ENCODE data around the gene FOXP1. TPM values are rescaled to one million over a fixed set of nuclear protein-coding genes. Genes with fewer than 3 reads are reported as not detected.

FOXP1 gene
- total RNA-seq, 1 experiment from 2014 or later: 2.9 TPM

DNA sequence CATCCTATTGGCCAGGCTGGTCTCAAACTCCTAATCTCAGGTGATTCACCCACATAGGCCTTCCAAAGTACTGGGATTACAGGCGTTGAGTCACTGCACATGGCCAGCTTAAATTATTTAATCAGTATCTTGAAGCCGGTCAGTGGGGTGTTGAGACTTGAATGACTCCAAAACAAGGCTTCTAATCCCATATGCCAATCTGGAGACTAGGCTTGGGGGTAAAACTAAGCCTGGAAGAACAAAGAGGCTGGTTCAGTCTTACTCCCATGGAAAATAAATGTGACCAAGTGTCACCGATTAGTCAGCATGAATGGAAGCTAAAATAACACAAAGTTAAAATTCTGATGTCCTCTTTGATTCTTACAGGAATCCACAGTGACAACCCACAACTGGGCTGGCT is 509.1 kb downstream of the FOXP1 start:
- no peaks in the 10 kb centered on the region for H3K9me3 ChIP-seq (ENCODE audit: control insufficient read depth, insufficient read depth, low read depth, low read length)
- ATAC-seq (no peak), DNase-seq (ENCODE audit: low read depth, low spot score) (no peak)
- no peaks in the 10 kb centered on the region for H3K36me3 ChIP-seq (ENCODE audit: control insufficient read depth, insufficient read depth, low read length)
- H3K27ac ChIP-seq (ENCODE audit: low read length): no peak overlapping the region
- in situ Hi-C loops (cut with HindIII; ENCODE audit: low pct_unique_long_range_greater_than_20kb, low sequenced_read_pairs) (no loop called here), intact Hi-C loops (cut with micrococcal nuclease; ENCODE audit: unreplicated experiment) (no loop called here)
- ChIA-PET POLR2A (no interaction called here), CTCF (no interaction called here)
- no peak overlapping the region for H3K4me3 ChIP-seq (ENCODE audit: low read depth in 2 of 2, low read length in 2 of 2)
- H3K27me3 ChIP-seq (ENCODE audit: control insufficient read depth, insufficient read depth, low read length): no peaks in the 10 kb centered on the region
- no peaks in the 10 kb centered on the region for H3K4me1 ChIP-seq (ENCODE audit: control insufficient read depth, insufficient read depth, low read length)
- TF ChIP-seq SIN3A (IDR thresholded peaks at IDR 0.05; ENCODE audit: borderline replicate concordance, insufficient read depth, low read depth, low read length) (no peak), TCF7L2 (IDR thresholded peaks at IDR 0.05; ENCODE audit: low read depth, low read length) (no peak), REST (IDR thresholded peaks at IDR 0.05; ENCODE audit: insufficient read depth in 1 of 2, low read depth in 2 of 2, low read length in 1 of 2) (no peak), POLR2AphosphoS5 (IDR thresholded peaks at IDR 0.05; ENCODE audit: low read depth, low read length) (no peak)
- TF ChIP-seq, protein P1, sequence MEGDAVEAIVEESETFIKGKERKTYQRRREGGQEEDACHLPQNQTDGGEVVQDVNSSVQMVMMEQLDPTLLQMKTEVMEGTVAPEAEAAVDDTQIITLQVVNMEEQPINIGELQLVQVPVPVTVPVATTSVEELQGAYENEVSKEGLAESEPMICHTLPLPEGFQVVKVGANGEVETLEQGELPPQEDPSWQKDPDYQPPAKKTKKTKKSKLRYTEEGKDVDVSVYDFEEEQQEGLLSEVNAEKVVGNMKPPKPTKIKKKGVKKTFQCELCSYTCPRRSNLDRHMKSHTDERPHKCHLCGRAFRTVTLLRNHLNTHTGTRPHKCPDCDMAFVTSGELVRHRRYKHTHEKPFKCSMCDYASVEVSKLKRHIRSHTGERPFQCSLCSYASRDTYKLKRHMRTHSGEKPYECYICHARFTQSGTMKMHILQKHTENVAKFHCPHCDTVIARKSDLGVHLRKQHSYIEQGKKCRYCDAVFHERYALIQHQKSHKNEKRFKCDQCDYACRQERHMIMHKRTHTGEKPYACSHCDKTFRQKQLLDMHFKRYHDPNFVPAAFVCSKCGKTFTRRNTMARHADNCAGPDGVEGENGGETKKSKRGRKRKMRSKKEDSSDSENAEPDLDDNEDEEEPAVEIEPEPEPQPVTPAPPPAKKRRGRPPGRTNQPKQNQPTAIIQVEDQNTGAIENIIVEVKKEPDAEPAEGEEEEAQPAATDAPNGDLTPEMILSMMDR (IDR thresholded peaks at IDR 0.05): no peak
- BruUV-seq (replicated peaks): no TSS peak

- no peaks in the 10 kb centered on the region for H3K4me1 ChIP-seq (ENCODE audit: control insufficient read depth, insufficient read depth, low read length)
- no peak for TF ChIP-seq TCF7L2 (IDR thresholded peaks at IDR 0.05; ENCODE audit: low read depth, low read length)
- no peak for TF ChIP-seq SIN3A (IDR thresholded peaks at IDR 0.05; ENCODE audit: borderline replicate concordance, insufficient read depth, low read depth, low read length)
- TF ChIP-seq, protein P1 (IDR thresholded peaks at IDR 0.05): no peak
- TF ChIP-seq POLR2AphosphoS5 (IDR thresholded peaks at IDR 0.05; ENCODE audit: low read depth, low read length): no peak
- no peak for TF ChIP-seq REST (IDR thresholded peaks at IDR 0.05; ENCODE audit: insufficient read depth in 1 of 2, low read depth in 2 of 2, low read length in 1 of 2)
- H3K27me3 ChIP-seq (ENCODE audit: control insufficient read depth, insufficient read depth, low read length): no peaks in the 10 kb centered on the region
- CTCF ChIA-PET: no interaction called here
- H3K9me3 ChIP-seq (ENCODE audit: control insufficient read depth, insufficient read depth, low read depth, low read length): no peaks in the 10 kb centered on the region
- no peak for ATAC-seq
- H3K36me3 ChIP-seq (ENCODE audit: control insufficient read depth, insufficient read depth, low read length): no peaks in the 10 kb centered on the region
- H3K4me3 ChIP-seq (ENCODE audit: low read depth in 2 of 2, low read length in 2 of 2): no peak overlapping the region
- POLR2A ChIA-PET: no interaction called here
- H3K27ac ChIP-seq (ENCODE audit: low read length): no peak overlapping the region
- BruUV-seq (replicated peaks): no TSS peak
- DNase-seq (ENCODE audit: low read depth, low spot score): no peak
- intact Hi-C loops (cut with micrococcal nuclease; ENCODE audit: unreplicated experiment) (no loop called here), in situ Hi-C loops (cut with HindIII; ENCODE audit: low pct_unique_long_range_greater_than_20kb, low sequenced_read_pairs) (no loop called here)
Observed at GRCh38 chr3:71072986-71073385, 510.5 kb downstream of the FOXP1 start.

Data from Panc1 (cell line).